ENCODE results near the gene MCM3.

Gene MCM3

GRCh38 chr6:52312461-52312860 is 27.9 kb upstream of the MCM3 start:
- Histone ChIP-seq H3K9me3 (ENCODE audit: control insufficient read depth, insufficient read depth, low read depth, low read length) (no peaks in the 10 kb centered on the region), H3K27ac (ENCODE audit: extremely low read depth, low read depth, low read length) (no peak overlapping the region), H3K4me1 (ENCODE audit: control insufficient read depth, insufficient read depth, low read length) (no peaks in the 10 kb centered on the region), H3K4me3 (ENCODE audit: low read depth, low read length) (no peak overlapping the region), H3K36me3 (ENCODE audit: control insufficient read depth in 2 of 2, insufficient read depth in 1 of 2, low read length in 2 of 2) (no peaks in the 10 kb centered on the region)
- CTCF ChIA-PET: interaction anchor here (0.6 to 1.3 kb wide), 3 partner anchors 9 to 84 kb away, joined by 3 read pairs; no protein-coding TSS in a partner anchor
- POLR2A ChIA-PET: no interaction called here
- TF ChIP-seq ZNF513 (tag by site-specific recombination; IDR thresholded peaks at IDR 0.05) (no peak), ZNF843 (tag by site-specific recombination; IDR thresholded peaks at IDR 0.05) (no peak), IKZF3 (tag by site-specific recombination; IDR thresholded peaks at IDR 0.05) (no peak), FEZF1 (tag by site-specific recombination; IDR thresholded peaks at IDR 0.05) (no peak), SP7 (tag by site-specific recombination; IDR thresholded peaks at IDR 0.05) (no peak)

GRCh38 chr6:52310932-52311331 is 26.4 kb upstream of the MCM3 start:
- Histone ChIP-seq H3K4me1 (ENCODE audit: control insufficient read depth, insufficient read depth, low read length) (no peaks in the 10 kb centered on the region), H3K27ac (ENCODE audit: extremely low read depth, low read depth, low read length) (no peak overlapping the region), H3K36me3 (ENCODE audit: control insufficient read depth in 2 of 2, insufficient read depth in 1 of 2, low read length in 2 of 2) (no peaks in the 10 kb centered on the region), H3K9me3 (ENCODE audit: control insufficient read depth, insufficient read depth, low read depth, low read length) (no peaks in the 10 kb centered on the region), H3K4me3 (ENCODE audit: low read depth, low read length) (no peak overlapping the region)
- CTCF ChIA-PET: interaction anchor here (0.6 to 1.1 kb wide), 3 partner anchors 21 to 47 kb away, joined by 3 read pairs; no protein-coding TSS in a partner anchor
- no peak for TF ChIP-seq ZNF202 (tag by site-specific recombination; IDR thresholded peaks at IDR 0.05; ENCODE audit: borderline replicate concordance)
- TF ChIP-seq TSHZ1 (tag by site-specific recombination; IDR thresholded peaks at IDR 0.05; ENCODE audit: borderline replicate concordance): no peak
- no peak for TF ChIP-seq ZNF560 (tag by site-specific recombination; IDR thresholded peaks at IDR 0.05; ENCODE audit: borderline replicate concordance)
- TF ChIP-seq ZNF121 (tag by site-specific recombination; IDR thresholded peaks at IDR 0.05): no peak
- TF ChIP-seq ZBTB10 (tag by site-specific recombination; IDR thresholded peaks at IDR 0.05): no peak
- TF ChIP-seq ZBTB1 (tag by site-specific recombination; IDR thresholded peaks at IDR 0.05): no peak
- TF ChIP-seq ZNF350 (tag by site-specific recombination; IDR thresholded peaks at IDR 0.05): no peak
- no peak for TF ChIP-seq ZNF473 (tag by site-specific recombination; IDR thresholded peaks at IDR 0.05)
- no peak for TF ChIP-seq KLF1 (tag by site-specific recombination; IDR thresholded peaks at IDR 0.05)
- no peak for TF ChIP-seq ZNF704 (tag by site-specific recombination; IDR thresholded peaks at IDR 0.05)
- TF ChIP-seq ZBTB21 (tag by site-specific recombination; IDR thresholded peaks at IDR 0.05): no peak
- TF ChIP-seq ZNF211 (tag by site-specific recombination; IDR thresholded peaks at IDR 0.05; ENCODE audit: low read depth): no peak
- TF ChIP-seq ZNF664 (tag by site-specific recombination; IDR thresholded peaks at IDR 0.05): no peak
- no peak for TF ChIP-seq ZNF776 (tag by site-specific recombination; IDR thresholded peaks at IDR 0.05; ENCODE audit: borderline replicate concordance)
- no peak for TF ChIP-seq ZEB2 (tag by site-specific recombination; IDR thresholded peaks at IDR 0.05)
- TF ChIP-seq ZNF571 (tag by site-specific recombination; IDR thresholded peaks at IDR 0.05): no peak
- POLR2A ChIA-PET: interaction anchor here (0.8 kb wide), 1 partner anchor 34 kb away, joined by 6 read pairs; no protein-coding TSS in a partner anchor
